HG03064 (cell line): ENCODE data around the gene SEPTIN10.
"Not testable (repeated sequence)": the region's sequence is repeated elsewhere in the genome, so short reads cannot be mapped to it uniquely, and the experiment has no call there.

Source experiments
- ATAC-seq: cut with Tn5 transposase; IDR thresholded peaks from one replicate; pipeline ENCODE4 v1.9.1; 2021; ENCODE audit warnings: low read depth; ENCODE audit not compliant: unreplicated experiment

SEPTIN10 gene

GRCh38 chr2:109607766-109608165, 6.0 kb downstream of the SEPTIN10 start:
- ATAC-seq = no peak

- ATAC-seq = no peak
Measured at GRCh38 chr2:109604597-109604996, 9.2 kb downstream of the SEPTIN10 start.

- ATAC-seq = no peak
Measured at GRCh38 chr2:109602617-109603188, 11.1 kb downstream of the SEPTIN10 start.

- no peak for ATAC-seq
Measured at GRCh38 chr2:109601783-109602182, 12.0 kb downstream of the SEPTIN10 start.

- no peak for ATAC-seq
Measured at GRCh38 chr2:109597283-109597682, 16.5 kb downstream of the SEPTIN10 start.

GRCh38 chr2:109595644-109596043, 18.1 kb downstream of the SEPTIN10 start:
- no peak for ATAC-seq

GRCh38 chr2:109594246-109594885, 19.4 kb downstream of the SEPTIN10 start:
- ATAC-seq = no peak

- no peak for ATAC-seq
Measured at GRCh38 chr2:109592905-109593304, 20.9 kb downstream of the SEPTIN10 start.

GRCh38 chr2:109591206-109591605, 22.6 kb downstream of the SEPTIN10 start:
- no peak for ATAC-seq

GRCh38 chr2:109586687-109587086, 27.1 kb downstream of the SEPTIN10 start:
- no peak for ATAC-seq

GRCh38 chr2:109582928-109583895, 30.6 kb downstream of the SEPTIN10 start:
- no peak for ATAC-seq

GRCh38 chr2:109577630-109578029, 36.1 kb downstream of the SEPTIN10 start:
- not testable (repeated sequence) for ATAC-seq

GRCh38 chr2:109575373-109575772, 38.4 kb downstream of the SEPTIN10 start:
- ATAC-seq = no peak

- ATAC-seq = no peak
Measured at GRCh38 chr2:109563980-109564550, 49.7 kb downstream of the SEPTIN10 start.

- no peak for ATAC-seq
Measured at GRCh38 chr2:109563288-109563687, 50.5 kb downstream of the SEPTIN10 start.

- no peak for ATAC-seq
Measured at GRCh38 chr2:109562421-109562820, 51.3 kb downstream of the SEPTIN10 start.

- no peak for ATAC-seq
Measured at GRCh38 chr2:109560265-109560664, 53.5 kb downstream of the SEPTIN10 start.

- no peak for ATAC-seq
Measured at GRCh38 chr2:109558076-109558882, 55.5 kb downstream of the SEPTIN10 start.

- no peak for ATAC-seq
Measured at GRCh38 chr2:109557309-109557708, 56.5 kb downstream of the SEPTIN10 start.

- ATAC-seq = no peak
Measured at GRCh38 chr2:109555346-109555900, 58.3 kb downstream of the SEPTIN10 start.
